Esophagus squamous epithelium (tissue), 4 donors: ENCODE measurements around the gene SNIP1.

Experiments
- CTCF ChIP-seq, 6 experiments: fragments of 450-650 bp in 4 of 6; fragments of 200-600 bp in 2 of 6; sonication (generic) in 2 of 6; IDR thresholded peaks; one replicate each; pipeline ENCODE4 v1.5.1; 2016 to 2019; ENCODE audit warnings: antibody characterized with exemption in 6 of 6, mild to moderate bottlenecking in 4 of 6, moderate library complexity in 4 of 6
- POLR2A ChIP-seq, 4 donors: fragments of 450-650 bp; IDR thresholded peaks; one replicate each; pipeline ENCODE4 v1.6.1; 2017; ENCODE audit warnings: antibody characterized with exemption in 4 of 4, mild to moderate bottlenecking in 4 of 4, moderate library complexity in 3 of 4

- no peak for TF ChIP-seq CTCF (IDR thresholded peaks at IDR 0.05)
- TF ChIP-seq POLR2A (IDR thresholded peaks at IDR 0.05): no peak
Measured at GRCh38 chr1:37498872-37499617, 55.0 kb downstream of the SNIP1 start.
